ENCODE measurements around the gene SRP72.

The SRP72 gene

DNA sequence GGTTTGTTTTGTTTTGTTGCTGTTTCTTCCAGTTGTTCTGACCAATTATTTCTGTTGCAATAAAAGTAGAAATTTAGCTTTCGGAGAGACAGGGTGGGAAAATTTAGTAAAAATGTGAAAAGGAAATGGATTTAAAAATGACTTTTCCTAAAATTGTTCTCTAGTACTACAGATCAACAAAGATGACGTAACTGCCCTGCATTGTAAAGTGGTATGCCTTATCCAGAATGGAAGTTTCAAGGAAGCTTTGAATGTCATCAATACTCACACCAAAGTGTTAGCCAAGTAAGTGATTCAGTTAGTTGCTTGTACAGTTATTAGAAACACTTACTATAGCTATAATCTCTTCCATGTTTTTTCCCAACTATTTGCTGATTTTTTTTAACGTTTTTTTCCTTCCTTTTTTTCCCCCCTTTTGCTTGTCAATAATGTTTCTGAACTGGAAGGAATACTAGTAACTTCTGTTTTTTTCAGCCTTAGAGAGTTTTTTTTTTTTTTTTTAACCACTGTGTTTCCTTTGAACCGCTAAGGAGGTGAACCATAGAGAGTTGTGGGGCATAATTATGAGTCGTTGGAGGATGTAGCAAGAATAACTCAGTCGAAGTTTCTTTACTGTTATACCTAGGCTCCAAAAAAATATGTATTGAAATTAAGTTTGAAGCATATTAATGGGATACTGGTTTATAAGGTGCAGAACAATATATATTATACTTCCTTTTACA, 2.2 kb downstream of the SRP72 start:
- no peaks in the 10 kb centered on the region for H3K27me3 ChIP-seq (ENCODE audit: low read depth, low read length)
- H3K4me2 ChIP-seq (ENCODE audit: low read length), result peak overlapping the region; percentile 79
- H3K79me2 ChIP-seq (ENCODE audit: low read length), result peaks cover 67% of the 10 kb centered on the region
- H4K20me1 ChIP-seq (ENCODE audit: insufficient read depth, low read length), result peaks cover 20% of the 10 kb centered on the region
- peak overlapping the region; percentile 89 for H3K9ac ChIP-seq (ENCODE audit: low read length)
- peaks cover 23% of the 10 kb centered on the region for H3K4me1 ChIP-seq (ENCODE audit: low read length)
- peak overlapping the region; percentile 91 for H3K4me3 ChIP-seq (ENCODE audit: low read length)
- TF ChIP-seq, protein P1, sequence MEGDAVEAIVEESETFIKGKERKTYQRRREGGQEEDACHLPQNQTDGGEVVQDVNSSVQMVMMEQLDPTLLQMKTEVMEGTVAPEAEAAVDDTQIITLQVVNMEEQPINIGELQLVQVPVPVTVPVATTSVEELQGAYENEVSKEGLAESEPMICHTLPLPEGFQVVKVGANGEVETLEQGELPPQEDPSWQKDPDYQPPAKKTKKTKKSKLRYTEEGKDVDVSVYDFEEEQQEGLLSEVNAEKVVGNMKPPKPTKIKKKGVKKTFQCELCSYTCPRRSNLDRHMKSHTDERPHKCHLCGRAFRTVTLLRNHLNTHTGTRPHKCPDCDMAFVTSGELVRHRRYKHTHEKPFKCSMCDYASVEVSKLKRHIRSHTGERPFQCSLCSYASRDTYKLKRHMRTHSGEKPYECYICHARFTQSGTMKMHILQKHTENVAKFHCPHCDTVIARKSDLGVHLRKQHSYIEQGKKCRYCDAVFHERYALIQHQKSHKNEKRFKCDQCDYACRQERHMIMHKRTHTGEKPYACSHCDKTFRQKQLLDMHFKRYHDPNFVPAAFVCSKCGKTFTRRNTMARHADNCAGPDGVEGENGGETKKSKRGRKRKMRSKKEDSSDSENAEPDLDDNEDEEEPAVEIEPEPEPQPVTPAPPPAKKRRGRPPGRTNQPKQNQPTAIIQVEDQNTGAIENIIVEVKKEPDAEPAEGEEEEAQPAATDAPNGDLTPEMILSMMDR (IDR thresholded peaks at IDR 0.05; ENCODE audit: low read depth, low read length), result no peak
- TF ChIP-seq EZH2phosphoT487 (IDR thresholded peaks at IDR 0.05; ENCODE audit: low read depth), result no peak
- H2AFZ ChIP-seq (ENCODE audit: low read depth, low read length), result no peak overlapping the region
- H3K27ac ChIP-seq (ENCODE audit: low read length), result no peak overlapping the region
- H3K36me3 ChIP-seq (replicated peaks; ENCODE audit: low read depth, low read length), result peaks cover 39% of the 10 kb centered on the region
- H3K9me3 ChIP-seq (ENCODE audit: insufficient read depth, low read length), result no peaks in the 10 kb centered on the region

DNA sequence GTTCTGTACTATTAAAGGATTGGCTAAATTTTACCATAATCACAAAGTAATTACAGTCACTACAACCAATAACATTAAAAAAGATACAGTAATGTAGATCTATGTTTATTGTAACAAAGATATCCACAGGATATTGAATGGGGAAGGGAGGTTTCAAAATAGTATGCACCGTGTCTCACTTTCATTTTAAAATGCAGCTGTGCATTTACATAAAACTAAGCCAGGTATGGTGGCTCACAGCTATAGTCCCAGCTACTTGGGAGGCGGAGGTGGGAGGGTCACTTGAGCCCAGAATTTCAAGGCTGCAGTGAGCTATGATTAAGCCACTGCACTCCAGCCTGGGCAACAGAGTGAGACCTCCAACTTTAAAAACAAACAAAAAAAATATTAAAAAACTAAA, 8.5 kb downstream of the SRP72 start:
- Histone ChIP-seq H3K79me2 (ENCODE audit: low read length) (peaks cover 7% of the 10 kb centered on the region), H3K4me1 (ENCODE audit: low read length) (peaks cover 7% of the 10 kb centered on the region; the same call in 1 of the 2 replicates), H4K20me1 (ENCODE audit: insufficient read depth, low read length) (no peaks in the 10 kb centered on the region), H3K4me2 (ENCODE audit: low read length) (peak overlapping the region; percentile 2; the same call in 1 of the 2 replicates), H3K36me3 (replicated peaks; ENCODE audit: low read depth, low read length) (peaks cover 60% of the 10 kb centered on the region), H3K4me3 (ENCODE audit: low read length) (no peak overlapping the region), H3K27me3 (ENCODE audit: low read depth, low read length) (no peaks in the 10 kb centered on the region), H3K9ac (ENCODE audit: low read length) (no peak overlapping the region), H3K9me3 (ENCODE audit: insufficient read depth, low read length) (no peaks in the 10 kb centered on the region), H2AFZ (ENCODE audit: low read depth, low read length) (no peak overlapping the region), H3K27ac (ENCODE audit: low read length) (peak overlapping the region; percentile 1; the same call in 1 of the 2 replicates)
- no peak for TF ChIP-seq EZH2phosphoT487 (IDR thresholded peaks at IDR 0.05; ENCODE audit: low read depth)
- TF ChIP-seq, protein P1 (IDR thresholded peaks at IDR 0.05; ENCODE audit: low read depth, low read length), result no peak

DNA sequence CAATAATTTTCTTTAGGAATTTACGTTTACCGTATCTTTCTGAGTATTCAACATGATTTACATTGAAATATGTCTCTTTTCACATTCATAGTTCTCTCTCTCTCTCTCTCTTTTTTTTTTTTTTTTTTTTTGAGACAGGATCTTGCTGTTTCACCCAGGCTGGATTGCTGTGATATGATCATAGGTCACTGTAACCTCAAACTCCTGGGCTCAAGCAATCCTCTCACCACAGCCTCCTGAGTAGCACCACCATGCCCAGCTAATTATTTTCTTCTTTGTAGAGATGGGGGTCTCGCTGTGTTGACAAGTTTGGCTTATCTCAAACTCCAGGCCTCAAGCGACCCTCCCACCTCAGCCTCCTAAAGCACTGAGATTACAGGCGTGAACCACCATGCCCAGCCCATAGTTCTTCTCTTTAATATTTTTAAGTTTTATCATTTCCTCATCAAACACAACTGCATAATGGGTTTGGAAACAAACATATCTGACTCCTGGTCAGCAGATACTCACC, 9.8 kb downstream of the SRP72 start:
- Histone ChIP-seq H2AFZ (ENCODE audit: low read depth, low read length) (no peak overlapping the region), H3K27ac (ENCODE audit: low read length) (no peak overlapping the region), H3K27me3 (ENCODE audit: low read depth, low read length) (no peaks in the 10 kb centered on the region), H3K4me2 (ENCODE audit: low read length) (no peak overlapping the region), H3K4me1 (ENCODE audit: low read length) (peaks cover 7% of the 10 kb centered on the region; the same call in 1 of the 2 replicates), H3K4me3 (ENCODE audit: low read length) (no peak overlapping the region), H3K9ac (ENCODE audit: low read length) (no peak overlapping the region), H3K36me3 (replicated peaks; ENCODE audit: low read depth, low read length) (peaks cover 55% of the 10 kb centered on the region), H4K20me1 (ENCODE audit: insufficient read depth, low read length) (no peaks in the 10 kb centered on the region), H3K9me3 (ENCODE audit: insufficient read depth, low read length) (no peaks in the 10 kb centered on the region), H3K79me2 (ENCODE audit: low read length) (no peaks in the 10 kb centered on the region)
- no peak for TF ChIP-seq EZH2phosphoT487 (IDR thresholded peaks at IDR 0.05; ENCODE audit: low read depth)
- TF ChIP-seq, protein P1 (IDR thresholded peaks at IDR 0.05; ENCODE audit: low read depth, low read length), result no peak

DNA sequence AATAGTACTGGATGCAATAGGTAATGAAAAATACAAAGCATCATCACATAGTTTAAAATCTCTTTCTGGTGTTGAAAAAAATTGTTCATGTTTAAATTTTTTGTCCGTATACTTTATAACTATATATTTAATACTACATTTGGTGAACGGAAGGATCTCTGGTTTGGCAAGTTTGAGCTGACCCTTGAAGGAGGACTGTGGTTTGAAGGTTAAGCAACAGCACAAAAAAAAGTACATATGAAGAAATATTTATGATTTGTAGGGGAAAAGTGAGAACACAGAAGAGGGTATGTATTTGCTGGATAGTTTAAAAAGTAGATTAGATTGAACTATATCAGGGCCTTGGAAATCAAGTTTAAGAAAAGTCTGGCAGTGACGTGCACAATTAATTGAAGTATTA, 13.3 kb downstream of the SRP72 start:
- no peaks in the 10 kb centered on the region for H3K27me3 ChIP-seq (ENCODE audit: low read depth, low read length)
- no peak overlapping the region for H2AFZ ChIP-seq (ENCODE audit: low read depth, low read length)
- no peaks in the 10 kb centered on the region for H3K79me2 ChIP-seq (ENCODE audit: low read length)
- H4K20me1 ChIP-seq (ENCODE audit: insufficient read depth, low read length), result no peaks in the 10 kb centered on the region
- H3K9me3 ChIP-seq (ENCODE audit: insufficient read depth, low read length), result no peaks in the 10 kb centered on the region
- H3K9ac ChIP-seq (ENCODE audit: low read length), result no peak overlapping the region
- TF ChIP-seq, protein P1 (IDR thresholded peaks at IDR 0.05; ENCODE audit: low read depth, low read length), result no peak
- TF ChIP-seq EZH2phosphoT487 (IDR thresholded peaks at IDR 0.05; ENCODE audit: low read depth), result no peak
- H3K4me2 ChIP-seq (ENCODE audit: low read length), result no peak overlapping the region
- peaks cover 46% of the 10 kb centered on the region for H3K36me3 ChIP-seq (replicated peaks; ENCODE audit: low read depth, low read length)
- no peak overlapping the region for H3K4me3 ChIP-seq (ENCODE audit: low read length)
- H3K4me1 ChIP-seq (ENCODE audit: low read length), result peaks cover 3% of the 10 kb centered on the region; the same call in 1 of the 2 replicates
- H3K27ac ChIP-seq (ENCODE audit: low read length), result no peak overlapping the region
